Subcutaneous adipose tissue (tissue), 4 donors: Measurements from ENCODE around the gene EEF1E1. TPM values are rescaled to one million over a fixed set of nuclear protein-coding genes. Genes with fewer than 3 reads are reported as not detected.

Experiments used
- CTCF ChIP-seq: fragments of 450-650 bp; IDR thresholded peaks from one replicate; pipeline ENCODE4 v1.5.1; 2016; ENCODE audit warnings: low read depth, mild to moderate bottlenecking, control low read depth, antibody characterized with exemption, moderate library complexity
- total RNA-seq, 4 donors: library from RNA; depleted of rRNA; stranded (reverse); fragments of >200 nt; gene quantifications; one replicate each; pipeline ENCODE4 v1.1.0, GENCODE V29; 2016

Gene EEF1E1
- total RNA-seq = 10 to 100 TPM; 14.3 to 28.0 (median 20.1) TPM

- TF ChIP-seq CTCF = no peak
These were observed at the start of gene EEF1E1 for GRCh38 chr6:8102122-8102958. Gene EEF1E1, minus strand, starts transcription at chr6:8102548. Its CDS starts 27 bp downstream, at chr6:8102521.

- no peak for TF ChIP-seq CTCF
These were observed 47.0 kb upstream of the EEF1E1 start for GRCh38 chr6:8149350-8149749.

- no peak for TF ChIP-seq CTCF
These were observed 41.6 kb upstream of the EEF1E1 start for GRCh38 chr6:8143945-8144344.

- no peak for TF ChIP-seq CTCF
These were observed 37.1 kb upstream of the EEF1E1 start for GRCh38 chr6:8139451-8139850.

GRCh38 chr6:8137529-8137939 is 35.2 kb upstream of the EEF1E1 start:
- TF ChIP-seq CTCF = no peak

- no peak for TF ChIP-seq CTCF
These were observed 32.9 kb upstream of the EEF1E1 start for GRCh38 chr6:8135276-8135675.

GRCh38 chr6:8132130-8132529 is 29.8 kb upstream of the EEF1E1 start:
- no peak for TF ChIP-seq CTCF
